Measurements from ENCODE around the gene PRAMEF18.
A peak's percentile ranks its signal among the peaks of the same experiment; 100 is the strongest.
"Not testable (repeated sequence)": the region's sequence is repeated elsewhere in the genome, so short reads cannot be mapped to it uniquely, and the experiment has no call there.

Gene PRAMEF18

GRCh38 chr1:13230601-13231000, 4.6 kb upstream of the PRAMEF18 start:
- H3K79me1 ChIP-seq (ENCODE audit: low read depth, low read length) = not testable (repeated sequence)

GRCh38 chr1:13230096-13230495, 4.1 kb upstream of the PRAMEF18 start:
- WGBS, 2 donors (ENCODE audit: extremely low coverage in 2 of 2, insufficient read length in 2 of 2, insufficient replicate concordance in 1 of 2) = no CpG with 5 or more reads among the region's 5 CpGs
- H4K91ac ChIP-seq (ENCODE audit: low read depth, low read length, poor library complexity); H2BK12ac ChIP-seq (ENCODE audit: low read length); H3K23ac ChIP-seq (ENCODE audit: low read depth, low read length, poor library complexity); H2AFZ ChIP-seq (ENCODE audit: low read length); H3K4me2 ChIP-seq (ENCODE audit: insufficient read depth, low read length, poor library complexity, severe bottlenecking); H2AK5ac ChIP-seq (ENCODE audit: low read depth, low read length); H3K4me1 ChIP-seq (ENCODE audit: control insufficient read depth in 2 of 2, insufficient read depth in 1 of 2, low read depth in 1 of 2, low read length in 2 of 2); H2BK15ac ChIP-seq (ENCODE audit: low read length); H3K27me3 ChIP-seq (ENCODE audit: control insufficient read depth in 3 of 3, insufficient read depth in 3 of 3, low read depth in 1 of 3, low read length in 3 of 3); H3K36me3 ChIP-seq (replicated peaks in 1 of 2; ENCODE audit: control insufficient read depth in 2 of 2, insufficient read depth in 2 of 2, low read length in 2 of 2); H2BK120ac ChIP-seq (ENCODE audit: low read depth, low read length); DNase-seq (ENCODE audit: low spot score); H3K9ac ChIP-seq (ENCODE audit: low read depth, low read length, poor library complexity); H3K4ac ChIP-seq (ENCODE audit: low read length); H3K4me3 ChIP-seq (ENCODE audit: low read length in 2 of 2); H2BK5ac ChIP-seq (ENCODE audit: low read length); H3K79me1 ChIP-seq (ENCODE audit: low read depth, low read length); H3K14ac ChIP-seq (ENCODE audit: low read length); H3K27ac ChIP-seq (replicated peaks; ENCODE audit: low read length); H3K18ac ChIP-seq (ENCODE audit: low read length); H4K8ac ChIP-seq (ENCODE audit: low read depth, low read length): not testable (repeated sequence)
- peaks cover 0 to 10% of the 10 kb centered on the region in 2 donors for H3K9me3 ChIP-seq (replicated peaks in 1 of 2; ENCODE audit: control insufficient read depth in 2 of 2, insufficient read depth in 1 of 2, low read depth in 1 of 2, low read length in 2 of 2)

More at GRCh38 chr1:13230601-13231000, 4.6 kb upstream of the PRAMEF18 start:
- H3K27ac ChIP-seq (replicated peaks; ENCODE audit: low read length); H4K91ac ChIP-seq (ENCODE audit: low read depth, low read length, poor library complexity); H2AK5ac ChIP-seq (ENCODE audit: low read depth, low read length); H3K4me3 ChIP-seq (ENCODE audit: low read length in 2 of 2); H3K9ac ChIP-seq (ENCODE audit: low read depth, low read length, poor library complexity); H3K27me3 ChIP-seq (ENCODE audit: control insufficient read depth in 3 of 3, insufficient read depth in 3 of 3, low read depth in 1 of 3, low read length in 3 of 3); H2BK5ac ChIP-seq (ENCODE audit: low read length); H4K8ac ChIP-seq (ENCODE audit: low read depth, low read length); H3K36me3 ChIP-seq (replicated peaks in 1 of 2; ENCODE audit: control insufficient read depth in 2 of 2, insufficient read depth in 2 of 2, low read length in 2 of 2); H2AFZ ChIP-seq (ENCODE audit: low read length); H2BK15ac ChIP-seq (ENCODE audit: low read length); H3K4ac ChIP-seq (ENCODE audit: low read length); DNase-seq (ENCODE audit: low spot score); H3K23ac ChIP-seq (ENCODE audit: low read depth, low read length, poor library complexity); H2BK12ac ChIP-seq (ENCODE audit: low read length); H2BK120ac ChIP-seq (ENCODE audit: low read depth, low read length); H3K4me2 ChIP-seq (ENCODE audit: insufficient read depth, low read length, poor library complexity, severe bottlenecking); H3K18ac ChIP-seq (ENCODE audit: low read length); H3K4me1 ChIP-seq (ENCODE audit: control insufficient read depth in 2 of 2, insufficient read depth in 1 of 2, low read depth in 1 of 2, low read length in 2 of 2); H3K14ac ChIP-seq (ENCODE audit: low read length): not testable (repeated sequence)
- H3K9me3 ChIP-seq (replicated peaks in 1 of 2; ENCODE audit: control insufficient read depth in 2 of 2, insufficient read depth in 1 of 2, low read depth in 1 of 2, low read length in 2 of 2) = peaks cover 0 to 10% of the 10 kb centered on the region in 2 donors
- WGBS, 2 donors (ENCODE audit: extremely low coverage in 2 of 2, insufficient read length in 2 of 2, insufficient replicate concordance in 1 of 2) = no CpG with 5 or more reads among the region's 2 CpGs

GRCh38 chr1:13228343-13228781, 2.4 kb upstream of the PRAMEF18 start:
- no peak overlapping the region for H4K8ac ChIP-seq (ENCODE audit: low read depth, low read length)
- no peak overlapping the region for H2BK5ac ChIP-seq (ENCODE audit: low read length)
- no peaks in the 10 kb centered on the region for H3K79me1 ChIP-seq (ENCODE audit: low read depth, low read length)
- H3K14ac ChIP-seq (ENCODE audit: low read length) = no peak overlapping the region
- no peak overlapping the region for H2AK5ac ChIP-seq (ENCODE audit: low read depth, low read length)
- no peak overlapping the region for H3K9ac ChIP-seq (ENCODE audit: low read depth, low read length, poor library complexity)
- no peak overlapping the region for H2BK12ac ChIP-seq (ENCODE audit: low read length)
- no peak overlapping the region for H3K4ac ChIP-seq (ENCODE audit: low read length)
- no peak overlapping the region for H2BK15ac ChIP-seq (ENCODE audit: low read length)
- peaks cover 0 to 11% of the 10 kb centered on the region in 2 donors for H3K9me3 ChIP-seq (replicated peaks in 1 of 2; ENCODE audit: control insufficient read depth in 2 of 2, insufficient read depth in 1 of 2, low read depth in 1 of 2, low read length in 2 of 2)
- no peak overlapping the region for H3K4me2 ChIP-seq (ENCODE audit: insufficient read depth, low read length, poor library complexity, severe bottlenecking)
- H3K4me3 ChIP-seq (ENCODE audit: low read length in 2 of 2) = peak overlapping the region in 1 of 2 donors; percentile 46
- H3K23ac ChIP-seq (ENCODE audit: low read depth, low read length, poor library complexity) = no peak overlapping the region
- H2AFZ ChIP-seq (ENCODE audit: low read length) = no peak overlapping the region
- no peak overlapping the region for H3K18ac ChIP-seq (ENCODE audit: low read length)
- H3K27me3 ChIP-seq (ENCODE audit: control insufficient read depth in 3 of 3, insufficient read depth in 3 of 3, low read depth in 1 of 3, low read length in 3 of 3) = peaks cover 0 to 6% (median 0%) of the 10 kb centered on the region in 3 experiments
- no CpG with 5 or more reads among the region's 7 CpGs for WGBS, 2 donors (ENCODE audit: extremely low coverage in 2 of 2, insufficient read length in 2 of 2, insufficient replicate concordance in 1 of 2)
- no peak overlapping the region for H4K91ac ChIP-seq (ENCODE audit: low read depth, low read length, poor library complexity)
- H2BK120ac ChIP-seq (ENCODE audit: low read depth, low read length) = no peak overlapping the region
- H3K27ac ChIP-seq (replicated peaks; ENCODE audit: low read length) = no peak overlapping the region
- no peaks in the 10 kb centered on the region for H3K4me1 ChIP-seq (ENCODE audit: control insufficient read depth in 2 of 2, insufficient read depth in 1 of 2, low read depth in 1 of 2, low read length in 2 of 2)
- DNase-seq (ENCODE audit: low spot score) = no peak
- H3K36me3 ChIP-seq (replicated peaks in 1 of 2; ENCODE audit: control insufficient read depth in 2 of 2, insufficient read depth in 2 of 2, low read length in 2 of 2) = no peaks in the 10 kb centered on the region

- H3K9me3 ChIP-seq (replicated peaks in 1 of 2; ENCODE audit: control insufficient read depth in 2 of 2, insufficient read depth in 1 of 2, low read depth in 1 of 2, low read length in 2 of 2) = peaks cover 0 to 11% of the 10 kb centered on the region in 2 donors
- not testable (repeated sequence) for H3K14ac ChIP-seq (ENCODE audit: low read length); H2AK5ac ChIP-seq (ENCODE audit: low read depth, low read length); H3K27ac ChIP-seq (replicated peaks; ENCODE audit: low read length); H3K18ac ChIP-seq (ENCODE audit: low read length); H3K79me1 ChIP-seq (ENCODE audit: low read depth, low read length); H3K36me3 ChIP-seq (replicated peaks in 1 of 2; ENCODE audit: control insufficient read depth in 2 of 2, insufficient read depth in 2 of 2, low read length in 2 of 2); H2BK120ac ChIP-seq (ENCODE audit: low read depth, low read length); H3K4me2 ChIP-seq (ENCODE audit: insufficient read depth, low read length, poor library complexity, severe bottlenecking); H2BK5ac ChIP-seq (ENCODE audit: low read length); H4K91ac ChIP-seq (ENCODE audit: low read depth, low read length, poor library complexity); H3K9ac ChIP-seq (ENCODE audit: low read depth, low read length, poor library complexity); H3K23ac ChIP-seq (ENCODE audit: low read depth, low read length, poor library complexity); H2BK12ac ChIP-seq (ENCODE audit: low read length); H2BK15ac ChIP-seq (ENCODE audit: low read length); H4K8ac ChIP-seq (ENCODE audit: low read depth, low read length); H3K27me3 ChIP-seq (ENCODE audit: control insufficient read depth in 3 of 3, insufficient read depth in 3 of 3, low read depth in 1 of 3, low read length in 3 of 3); H3K4me1 ChIP-seq (ENCODE audit: control insufficient read depth in 2 of 2, insufficient read depth in 1 of 2, low read depth in 1 of 2, low read length in 2 of 2); H3K4ac ChIP-seq (ENCODE audit: low read length); H2AFZ ChIP-seq (ENCODE audit: low read length); H3K4me3 ChIP-seq (ENCODE audit: low read length in 2 of 2); DNase-seq (ENCODE audit: low spot score)
- WGBS, 2 donors (ENCODE audit: extremely low coverage in 2 of 2, insufficient read length in 2 of 2, insufficient replicate concordance in 1 of 2) = no CpG with 5 or more reads among the region's 8 CpGs
These were observed 1.5 kb upstream of the PRAMEF18 start for GRCh38 chr1:13227271-13228055.

All from neuronal stem cell (in vitro differentiated cells).